Measurements from ENCODE around the gene TGFB1.
A peak's percentile ranks its signal among the peaks of the same experiment; 100 is the strongest.
"Not testable (repeated sequence)": the region's sequence is repeated elsewhere in the genome, so short reads cannot be mapped to it uniquely, and the experiment has no call there.

The TGFB1 gene

GRCh38 chr19:41353466-41354342, at the start of gene TGFB1:
TSS of gene TGFB1 (minus strand) at chr19:41353922. CDS start at chr19:41353044, 878 bp downstream.
- DNase-seq = peak in 1 of 2 experiments; percentile 73

DNA sequence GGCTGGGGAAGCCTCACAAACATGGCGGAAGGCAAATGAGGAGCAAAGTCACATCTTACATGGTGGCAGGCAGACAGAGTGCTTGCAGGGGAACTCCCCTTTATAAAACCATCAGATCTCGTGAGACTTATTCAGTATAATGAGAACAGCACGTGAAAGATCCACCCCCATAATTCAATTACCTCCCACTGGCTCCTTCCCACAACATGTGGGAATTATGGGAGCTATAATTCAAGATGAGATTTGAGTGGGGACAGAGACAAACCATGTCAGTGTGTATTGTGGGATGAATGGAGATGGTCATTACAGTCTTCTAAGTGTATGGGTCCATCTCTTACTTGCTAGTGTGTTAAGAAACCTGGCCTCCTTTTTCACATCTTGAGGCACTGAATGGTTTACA, 48.3 kb upstream of the TGFB1 start:
- DNase-seq = no peak

DNA sequence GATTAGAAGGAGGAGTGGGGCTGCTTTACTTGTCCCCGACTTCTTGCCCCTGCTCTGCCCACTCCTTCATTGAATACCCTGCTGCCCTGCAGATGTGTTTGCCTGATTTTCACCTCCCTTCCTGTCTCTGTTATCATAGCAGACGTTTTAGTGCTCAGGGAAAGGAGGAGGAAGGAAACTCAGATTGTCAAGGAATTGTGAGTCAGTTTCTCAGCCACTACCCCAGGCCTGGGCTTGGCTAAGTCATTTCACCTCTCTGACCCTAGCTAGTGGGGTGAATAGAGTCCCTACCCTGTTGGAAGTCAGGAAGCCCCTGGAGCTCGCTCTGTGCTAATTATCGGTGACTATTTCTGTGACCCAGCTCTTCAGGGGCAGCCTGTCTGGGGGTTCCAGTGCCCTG, 47.8 kb upstream of the TGFB1 start:
- DNase-seq = no peak

GRCh38 chr19:41399525-41399924, 45.8 kb upstream of the TGFB1 start:
- no peak for DNase-seq

GRCh38 chr19:41399091-41399490, 45.4 kb upstream of the TGFB1 start:
- DNase-seq = no peak

GRCh38 chr19:41398598-41398997, 44.9 kb upstream of the TGFB1 start:
- DNase-seq = no peak

GRCh38 chr19:41398050-41398418, 44.3 kb upstream of the TGFB1 start:
- DNase-seq = no peak

- peak; percentile 99 to 100 for DNase-seq
Observed at GRCh38 chr19:41397086-41398049, 43.6 kb upstream of the TGFB1 start, which contains the start of the genes BCKDHA and EXOSC5. TSS of gene BCKDHA (plus strand) at chr19:41397818. CDS start at chr19:41397828, 10 bp downstream. TSS of gene EXOSC5 (minus strand) at chr19:41397359. CDS start at chr19:41397328, 31 bp downstream.

DNA sequence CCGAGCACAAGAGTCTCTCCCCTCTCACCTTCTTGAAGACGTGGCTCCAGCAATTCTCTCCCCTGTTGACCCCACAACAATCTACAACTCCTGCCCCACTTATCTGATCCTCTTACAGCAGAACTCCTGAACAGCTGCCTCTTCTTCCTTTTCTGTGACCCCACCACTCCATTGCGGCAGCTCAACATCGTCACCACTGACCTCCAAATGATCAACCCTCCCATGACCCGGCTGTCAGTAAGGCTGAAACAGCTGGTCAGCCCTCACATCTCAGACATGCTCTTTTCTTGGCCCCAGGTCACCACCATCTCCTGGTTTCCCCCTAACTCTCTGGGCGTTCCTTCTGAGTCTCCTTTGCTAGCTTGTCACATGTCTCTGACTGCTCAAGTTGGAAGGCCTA, 41.6 kb upstream of the TGFB1 start:
- DNase-seq = no peak

- no peak for DNase-seq
Observed at GRCh38 chr19:41392775-41393174, 39.1 kb upstream of the TGFB1 start.

DNA sequence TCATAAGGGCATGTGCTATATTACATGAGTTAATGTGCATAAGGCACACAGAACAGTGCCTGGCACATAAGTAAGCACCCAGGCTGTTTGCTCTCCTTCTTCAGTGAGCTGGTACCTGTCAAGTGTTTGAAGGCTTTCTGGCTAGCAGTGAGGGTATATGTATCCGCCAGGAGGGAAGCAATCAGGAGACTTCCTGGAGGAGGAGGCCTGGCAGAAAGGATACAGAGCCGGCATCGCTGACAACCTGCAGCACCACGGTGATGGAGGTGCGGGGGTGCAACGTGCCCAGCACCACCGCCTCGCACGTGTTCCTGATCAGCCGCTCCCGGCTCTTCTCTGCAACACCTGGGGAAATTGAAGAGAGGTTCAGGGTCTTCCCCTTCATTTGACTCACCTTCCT, 37.9 kb upstream of the TGFB1 start:
- no peak for DNase-seq

GRCh38 chr19:41386442-41386841, 32.7 kb upstream of the TGFB1 start:
- DNase-seq = no peak

DNA sequence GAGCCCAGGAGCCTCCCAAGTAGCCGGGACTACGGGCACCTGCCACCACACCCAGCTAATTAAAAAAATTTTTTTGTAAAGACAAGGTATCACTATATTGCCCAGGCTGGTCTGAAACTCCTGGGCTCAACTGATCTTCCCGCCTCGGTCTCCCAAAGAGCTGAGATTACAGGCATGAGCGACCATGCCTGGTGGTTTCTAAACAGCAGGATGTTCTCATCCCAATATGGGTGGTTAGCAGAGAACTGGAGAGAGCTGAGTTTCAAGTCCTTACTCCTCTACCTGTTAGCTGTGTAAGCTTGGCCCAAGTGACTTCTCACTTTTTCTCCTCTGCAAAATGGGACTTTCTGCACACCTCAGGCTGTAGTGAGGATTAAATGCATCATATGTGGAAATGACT, 30.6 kb upstream of the TGFB1 start:
- no peak for DNase-seq

- DNase-seq = not testable (repeated sequence)
Observed at GRCh38 chr19:41381536-41381935, 27.8 kb upstream of the TGFB1 start.

DNA sequence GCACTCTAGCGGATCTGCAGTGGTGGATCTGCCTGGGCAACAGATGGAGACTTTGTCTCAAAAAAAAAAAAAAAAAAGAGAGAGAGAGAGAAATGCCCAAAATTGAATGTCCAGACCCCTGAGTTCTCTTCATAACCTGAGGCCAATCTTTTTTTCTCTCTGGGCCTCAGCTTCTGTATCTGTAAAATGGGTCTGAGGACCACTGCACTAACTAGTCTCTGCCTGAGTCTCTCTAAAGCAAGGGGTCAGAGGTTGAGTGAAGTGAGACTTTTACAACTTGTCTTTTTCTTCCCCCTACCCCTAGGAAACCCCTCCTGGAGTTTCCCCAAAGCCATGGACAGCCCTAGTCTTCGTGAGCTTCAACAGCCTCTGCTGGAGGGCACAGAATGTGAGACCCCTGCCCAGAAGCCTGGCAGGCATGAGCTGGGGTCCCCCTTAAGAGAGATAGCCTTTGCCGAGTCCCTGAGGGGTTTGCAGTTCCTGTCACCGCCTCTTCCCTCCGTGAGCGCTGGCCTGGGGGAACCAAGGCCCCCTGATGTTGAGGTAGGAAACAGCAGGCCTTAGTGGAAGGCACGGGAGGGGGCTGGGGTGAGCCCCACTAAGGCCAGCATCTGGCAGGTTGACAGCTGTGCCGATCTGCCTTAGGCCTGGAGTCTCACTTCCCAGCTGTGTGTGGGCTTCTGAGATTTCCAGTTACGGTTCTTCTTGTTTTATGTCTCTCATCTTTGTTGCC, 24.4 kb upstream of the TGFB1 start:
- peak; percentile 27 to 80 for DNase-seq

DNA sequence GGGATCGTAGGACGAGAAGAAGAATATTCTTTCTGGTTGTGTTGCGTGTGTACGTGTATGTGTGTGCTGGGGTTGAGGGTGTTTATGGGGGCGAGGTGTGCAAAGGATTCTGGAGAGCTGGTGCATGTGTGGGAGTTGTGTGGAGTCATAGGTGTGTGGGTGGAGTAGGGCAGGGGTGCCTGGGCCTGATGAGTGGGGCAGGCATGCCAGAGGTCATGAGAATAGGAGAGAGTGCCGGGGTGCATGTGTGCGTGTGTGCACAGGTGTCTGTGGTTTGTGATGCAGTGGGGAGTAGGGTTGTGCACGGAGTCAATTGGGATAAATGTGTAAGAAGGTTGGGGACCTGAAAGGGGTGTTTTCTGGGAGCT, 23.3 kb upstream of the TGFB1 start:
- no peak for DNase-seq

DNA sequence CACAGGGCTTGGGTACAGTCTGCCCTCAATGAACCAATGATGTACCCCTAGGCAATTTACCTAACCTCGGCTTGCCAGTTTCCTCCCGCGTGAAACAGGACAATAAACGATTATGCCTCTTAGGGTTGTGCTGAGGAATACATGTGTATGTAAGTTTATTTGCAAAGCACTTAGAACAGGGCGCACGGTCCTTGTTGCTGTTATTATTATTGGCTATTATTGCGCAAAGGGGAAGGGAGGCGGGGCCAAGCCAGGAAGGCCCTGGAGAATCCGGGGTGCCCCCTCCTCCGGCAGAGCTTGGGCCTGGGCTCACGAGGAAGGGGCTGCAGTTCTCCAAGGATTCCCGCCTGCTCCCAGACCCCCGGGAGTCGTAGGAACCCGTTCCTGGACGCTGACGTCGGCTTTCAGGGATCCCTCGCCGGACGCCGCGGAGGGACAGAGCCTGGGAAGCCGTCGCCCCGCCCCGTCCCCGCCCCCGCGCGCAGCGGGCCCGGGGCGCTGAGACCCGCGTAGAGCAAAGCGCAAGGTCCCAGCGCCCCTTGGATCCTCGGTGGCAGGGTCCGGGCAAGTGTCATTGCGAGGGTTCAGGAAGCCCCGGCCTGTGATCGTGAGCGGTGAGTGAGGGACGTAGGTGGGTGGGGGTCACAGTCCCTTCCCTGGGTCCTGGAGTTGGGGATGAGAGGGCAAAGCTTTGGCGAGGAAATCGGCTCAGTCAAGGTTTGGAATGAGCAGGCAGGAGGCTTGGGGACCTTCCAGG, 22.7 kb upstream of the TGFB1 start, which contains the start of gene TMEM91:
Gene TMEM91 (plus strand): TSS at position 293 of the 757 bp plus-strand sequence. CDS start 1,777 bp downstream, outside the sequence.
- no peak for DNase-seq

GRCh38 chr19:41373993-41374392, 20.3 kb upstream of the TGFB1 start:
- peak; percentile 98 to 99 for DNase-seq

GRCh38 chr19:41372501-41372900, 18.8 kb upstream of the TGFB1 start:
- no peak for DNase-seq

- DNase-seq = no peak
Observed at GRCh38 chr19:41371541-41371940, 17.8 kb upstream of the TGFB1 start.

DNA sequence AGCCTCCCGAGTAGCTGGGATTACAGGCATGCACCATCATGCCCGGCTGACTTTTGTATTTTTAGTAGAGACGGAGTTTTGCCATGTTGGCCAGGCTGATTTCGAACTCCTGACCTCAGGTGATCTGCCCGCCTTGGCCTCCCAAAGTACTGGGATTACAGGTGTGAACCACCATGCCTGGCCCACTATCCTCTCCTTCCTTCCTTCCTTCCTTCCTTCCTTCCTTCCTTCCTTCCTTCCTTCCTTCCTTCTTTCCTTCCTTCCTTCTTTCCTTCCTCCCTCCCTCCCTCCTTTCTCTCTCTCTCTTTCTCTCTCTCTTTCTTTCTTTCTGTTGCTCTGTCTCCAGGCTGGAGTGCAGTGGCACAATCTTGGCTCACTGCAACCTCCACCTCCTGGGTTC, 17.4 kb upstream of the TGFB1 start:
- DNase-seq = not testable (repeated sequence)

DNA sequence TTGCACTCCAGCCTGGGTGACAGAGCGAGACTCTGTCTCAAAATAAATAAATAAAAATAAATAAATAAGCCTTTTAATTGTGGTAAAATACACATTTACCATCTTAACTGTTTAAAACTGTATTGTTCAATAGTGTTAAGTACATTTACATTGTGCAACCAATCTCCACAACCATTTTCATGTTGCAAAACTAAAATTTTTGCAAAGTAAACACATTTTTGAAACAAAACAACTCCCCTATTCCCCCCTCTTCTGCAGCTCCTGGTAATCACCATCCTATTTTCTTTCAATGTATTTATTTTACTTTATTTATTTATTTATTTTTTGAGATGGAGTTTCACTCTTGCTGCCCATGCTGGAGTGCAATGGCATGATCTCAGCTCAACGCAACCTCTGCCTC, 16.0 kb upstream of the TGFB1 start:
- no peak for DNase-seq
